NCI-H748 (cell line): Measurements from ENCODE around the gene ERCC2.

Experiments
- DNase-seq: peaks from one replicate; lab custom pipeline; 2025; ENCODE audit not compliant: unreplicated experiment; lab: John Stamatoyannopoulos, UW

Gene ERCC2

DNA sequence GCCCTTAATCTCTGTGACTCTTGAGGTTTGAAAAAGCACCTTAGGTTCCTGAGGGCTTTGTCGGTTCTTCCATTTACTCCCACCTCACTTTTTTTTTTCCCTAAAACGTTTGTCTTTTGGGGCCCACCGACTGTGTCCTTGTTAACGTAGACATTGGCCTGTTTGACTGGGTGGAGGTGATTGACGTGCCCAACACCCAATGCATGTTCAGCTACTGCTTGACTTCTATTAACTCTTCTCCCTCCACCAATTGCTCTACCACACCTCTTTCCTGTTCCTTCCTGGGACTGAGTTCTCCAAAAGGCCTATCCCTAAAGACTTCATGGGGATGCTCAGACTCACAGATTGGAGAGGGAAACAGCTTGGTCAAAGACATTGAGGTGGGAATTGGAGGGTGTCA lies 65.0 kb downstream of the ERCC2 start:
- DNase-seq, result no peak

GRCh38 chr19:45305007-45305406 lies 65.4 kb downstream of the ERCC2 start:
- no peak for DNase-seq

DNA sequence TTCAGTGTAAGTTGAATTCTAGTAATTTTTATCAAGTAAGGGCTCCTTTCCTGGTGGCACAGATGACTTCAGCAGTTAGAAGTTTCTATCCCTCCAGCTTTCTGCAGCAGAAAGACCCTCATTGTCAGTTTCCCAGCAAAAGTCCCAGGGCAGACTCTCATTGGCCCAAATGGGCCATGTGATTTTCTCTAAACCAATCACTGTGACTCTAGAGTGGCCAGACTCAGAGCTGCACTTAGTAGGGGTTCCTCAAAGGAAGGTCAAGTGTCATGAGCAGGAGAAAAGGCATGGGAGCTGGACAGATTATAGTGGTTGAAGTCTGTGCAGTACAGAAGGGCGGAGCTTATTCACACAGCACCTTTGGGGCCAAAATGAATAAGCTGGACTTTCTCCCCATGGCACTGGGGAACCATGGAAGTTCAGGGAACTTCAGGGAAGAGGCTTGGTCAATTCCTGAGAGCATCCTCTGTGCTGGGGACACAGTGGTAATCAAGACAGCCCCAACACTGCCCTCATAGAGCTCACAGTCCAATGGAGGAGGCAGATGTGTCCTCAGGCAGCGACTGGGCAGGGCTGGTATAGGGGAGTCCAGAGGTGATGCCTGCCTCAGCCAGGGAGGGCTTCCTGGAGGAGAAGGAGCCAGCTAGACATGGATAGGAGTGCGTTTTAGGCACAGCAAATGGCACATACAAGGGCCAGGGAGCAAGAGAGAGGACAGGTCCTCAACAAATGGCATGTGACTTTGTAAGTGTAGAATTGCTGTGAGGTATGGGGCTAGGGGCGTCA lies 66.0 kb downstream of the ERCC2 start:
- DNase-seq, result no peak

DNA sequence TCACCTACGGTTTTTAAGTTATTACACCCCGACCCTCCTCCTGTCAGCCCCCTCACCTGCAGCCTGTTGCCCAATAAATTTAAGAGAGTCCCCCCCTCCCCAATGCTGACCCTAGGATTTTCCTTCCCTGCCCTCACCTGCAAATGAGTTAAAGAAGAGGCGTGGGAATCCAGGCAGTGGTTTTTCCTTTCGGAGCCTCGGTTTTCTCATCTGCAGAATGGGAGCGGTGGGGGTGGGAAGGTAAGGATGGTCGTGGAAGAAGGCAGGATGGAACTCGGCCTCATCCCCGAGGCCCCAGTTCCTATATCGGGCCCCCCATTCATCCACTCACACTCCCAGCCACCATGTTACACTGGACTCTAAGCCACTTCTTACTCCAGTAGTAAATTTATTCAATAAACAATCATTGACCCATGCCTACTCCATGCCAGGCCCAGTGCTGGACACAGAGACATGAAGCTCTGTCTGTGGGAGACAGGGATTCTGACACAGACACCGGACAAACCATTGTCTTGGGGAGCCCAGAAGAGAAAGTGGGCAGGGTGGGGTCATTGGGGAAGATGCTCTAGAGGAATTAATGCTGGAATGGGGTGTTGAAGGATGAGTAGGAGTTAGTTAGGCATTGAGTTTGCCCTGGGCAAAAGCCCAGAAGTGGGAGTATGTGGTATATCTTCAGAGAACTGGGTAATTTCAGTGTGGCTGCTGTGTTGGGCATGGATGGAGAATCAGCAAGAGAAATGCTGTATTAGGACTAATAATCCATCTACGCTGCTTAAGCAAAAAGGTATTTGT lies 66.9 kb downstream of the ERCC2 start:
- no peak for DNase-seq

- DNase-seq, result no peak
Measured at GRCh38 chr19:45302416-45302815, 68.0 kb downstream of the ERCC2 start.
